ENCODE results near the gene AMPD3. TPM values are rescaled to one million over a fixed set of nuclear protein-coding genes. Genes with fewer than 3 reads are reported as not detected.

The AMPD3 gene
- total RNA-seq, 2 experiments from 2014 or later, result 18.8 to 21.1 TPM

DNA sequence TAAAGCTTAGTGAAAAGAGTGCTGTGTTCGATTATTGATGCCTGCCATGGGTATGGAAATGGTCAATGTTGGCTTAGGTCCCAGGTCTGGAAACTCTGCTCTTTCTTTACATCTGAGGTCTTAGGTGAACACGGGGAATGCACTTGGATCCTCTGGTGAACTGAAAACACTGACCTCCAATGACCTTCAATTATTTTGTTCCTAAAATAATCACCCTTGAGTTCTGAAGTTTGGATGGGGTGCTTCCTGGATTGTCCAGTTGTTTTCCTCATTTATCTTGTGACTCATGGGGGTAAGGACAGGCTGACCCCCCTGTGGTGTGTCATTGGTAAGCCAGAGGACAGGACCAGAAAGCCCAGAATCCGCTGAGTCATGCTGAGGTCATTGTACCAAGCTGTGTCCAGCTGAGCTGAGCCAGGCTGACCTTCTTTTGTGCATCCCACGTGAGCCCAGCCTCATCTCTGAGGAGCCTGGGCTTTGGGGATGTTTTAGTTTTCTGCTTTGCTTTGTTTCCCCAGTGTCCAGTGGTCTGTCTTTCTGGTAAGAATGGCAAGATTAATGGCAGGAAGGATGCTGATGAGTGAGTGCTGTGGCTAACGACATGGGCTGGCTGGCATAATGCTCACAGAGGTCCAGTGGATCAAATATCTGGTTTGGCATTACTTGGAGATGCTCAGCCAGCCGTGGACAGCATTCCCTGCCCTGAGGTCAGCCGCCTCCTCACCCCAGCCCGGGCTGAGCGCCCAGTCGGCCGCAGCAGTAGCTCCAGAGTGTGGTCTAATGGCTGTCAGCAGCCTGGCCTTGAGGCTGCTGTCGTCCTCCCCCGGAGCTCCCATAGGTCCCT, 35.6 kb downstream of the AMPD3 start:
- H3K27ac Mint-ChIP-seq, result no peak overlapping the region

DNA sequence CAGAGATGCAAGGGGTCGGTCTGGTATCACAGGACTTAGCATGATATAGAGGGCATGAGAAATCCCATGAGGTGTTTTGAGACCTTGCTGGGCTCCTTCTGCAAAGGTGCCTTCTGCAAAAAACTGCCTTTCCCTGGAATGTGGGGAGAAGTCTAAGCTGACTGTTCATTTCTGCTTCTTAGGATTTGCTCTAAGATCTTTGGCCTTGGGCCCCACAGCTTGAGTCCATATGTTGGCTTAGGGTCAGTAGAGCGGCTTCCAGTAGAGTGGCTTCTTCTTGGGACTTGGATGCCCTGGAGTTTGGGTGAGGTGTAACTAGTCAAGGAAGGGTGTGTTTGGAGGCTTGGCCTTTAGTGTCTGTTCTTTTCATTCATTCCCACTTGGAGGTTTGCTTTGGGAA, 37.0 kb downstream of the AMPD3 start:
- H3K36me3 Mint-ChIP-seq, result peaks cover 20% of the 10 kb centered on the region
- H3K4me3 Mint-ChIP-seq, result no peak overlapping the region
- H3K27ac Mint-ChIP-seq, result no peak overlapping the region

More for the DNA sequence above, 35.6 kb downstream of the AMPD3 start:
- POLR2A ChIA-PET, result no interaction called here
- DNase-seq (no peak), ATAC-seq (ENCODE audit: low read depth) (no peak)
- peaks cover 9% of the 10 kb centered on the region for H3K4me1 Mint-ChIP-seq
- no peaks in the 10 kb centered on the region for H3K27me3 Mint-ChIP-seq
- H3K4me3 Mint-ChIP-seq, result no peak overlapping the region
- H3K36me3 Mint-ChIP-seq, result peaks cover 20% of the 10 kb centered on the region
- H3K9me3 Mint-ChIP-seq, result no peaks in the 10 kb centered on the region

GRCh38 chr11:10493041-10493663, 38.1 kb downstream of the AMPD3 start:
- H3K9me3 Mint-ChIP-seq, result no peaks in the 10 kb centered on the region
- POLR2A ChIA-PET, result no interaction called here
- no peak overlapping the region for H3K4me3 Mint-ChIP-seq
- peaks cover 17% of the 10 kb centered on the region for H3K36me3 Mint-ChIP-seq
- ATAC-seq (ENCODE audit: low read depth) (no peak), DNase-seq (no peak)
- H3K27ac Mint-ChIP-seq, result no peak overlapping the region
- H3K4me1 Mint-ChIP-seq, result peaks cover 6% of the 10 kb centered on the region
- H3K27me3 Mint-ChIP-seq, result no peaks in the 10 kb centered on the region

More for the DNA sequence above, 37.0 kb downstream of the AMPD3 start:
- no peaks in the 10 kb centered on the region for H3K9me3 Mint-ChIP-seq
- no peak for DNase-seq
- POLR2A ChIA-PET, result no interaction called here
- H3K27me3 Mint-ChIP-seq, result no peaks in the 10 kb centered on the region
- peaks cover 9% of the 10 kb centered on the region for H3K4me1 Mint-ChIP-seq
- ATAC-seq (ENCODE audit: low read depth), result no peak

DNA sequence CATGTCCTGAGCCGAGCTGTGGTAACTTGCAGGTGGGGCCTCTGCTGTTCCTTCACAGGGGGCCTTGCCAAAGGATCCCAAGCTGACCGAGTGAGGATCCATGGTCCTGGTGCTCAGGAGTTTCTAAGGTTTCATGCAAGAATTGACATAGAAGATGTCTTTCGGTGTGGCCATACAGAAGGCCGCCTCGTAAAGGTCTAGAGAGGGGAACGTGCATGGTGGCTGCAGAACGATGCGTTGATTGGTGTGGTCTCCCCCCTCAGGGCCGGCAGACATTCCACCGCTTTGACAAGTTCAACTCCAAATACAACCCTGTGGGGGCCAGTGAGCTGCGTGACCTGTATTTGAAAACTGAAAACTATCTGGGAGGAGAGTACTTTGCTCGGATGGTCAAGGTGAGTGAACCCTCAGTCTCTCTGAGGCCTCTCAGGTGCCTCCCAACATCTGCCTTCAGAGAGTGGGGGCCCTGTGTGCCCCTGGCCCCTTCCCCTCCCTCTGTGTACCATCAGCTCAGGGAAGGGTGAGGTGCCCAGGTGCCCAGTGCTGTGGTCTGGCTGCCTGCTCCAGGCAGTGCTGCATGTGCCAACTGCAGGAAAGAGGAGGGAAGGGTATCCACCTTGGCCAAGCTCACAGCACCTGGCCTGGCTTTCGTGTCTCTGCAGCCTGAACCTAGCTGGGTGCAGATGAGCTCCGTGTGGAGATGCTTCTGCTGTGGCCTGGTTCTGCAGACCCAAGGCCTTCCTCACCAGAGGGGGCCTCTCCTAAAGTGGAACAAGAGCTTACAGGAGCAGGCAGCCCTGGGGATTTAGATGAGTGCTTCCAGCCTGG, 39.8 kb downstream of the AMPD3 start:
- POLR2A ChIA-PET, result no interaction called here
- Mint-ChIP-seq H3K4me1 (no peaks in the 10 kb centered on the region), H3K27me3 (no peaks in the 10 kb centered on the region), H3K9me3 (no peaks in the 10 kb centered on the region), H3K27ac (no peak overlapping the region), H3K4me3 (no peak overlapping the region), H3K36me3 (peaks cover 10% of the 10 kb centered on the region)
- DNase-seq, result no peak
- ATAC-seq (ENCODE audit: low read depth), result no peak

- Mint-ChIP-seq H3K36me3 (peaks cover 8% of the 10 kb centered on the region), H3K4me1 (no peaks in the 10 kb centered on the region), H3K27me3 (no peaks in the 10 kb centered on the region), H3K9me3 (no peaks in the 10 kb centered on the region), H3K4me3 (no peak overlapping the region), H3K27ac (no peak overlapping the region)
- POLR2A ChIA-PET, result no interaction called here
- ATAC-seq (ENCODE audit: low read depth) (no peak), DNase-seq (no peak)
Measured at GRCh38 chr11:10495464-10495786, 40.4 kb downstream of the AMPD3 start.

GRCh38 chr11:10496296-10496936, 41.4 kb downstream of the AMPD3 start:
- POLR2A ChIA-PET, result no interaction called here
- H3K36me3 Mint-ChIP-seq, result peaks cover 6% of the 10 kb centered on the region

DNA sequence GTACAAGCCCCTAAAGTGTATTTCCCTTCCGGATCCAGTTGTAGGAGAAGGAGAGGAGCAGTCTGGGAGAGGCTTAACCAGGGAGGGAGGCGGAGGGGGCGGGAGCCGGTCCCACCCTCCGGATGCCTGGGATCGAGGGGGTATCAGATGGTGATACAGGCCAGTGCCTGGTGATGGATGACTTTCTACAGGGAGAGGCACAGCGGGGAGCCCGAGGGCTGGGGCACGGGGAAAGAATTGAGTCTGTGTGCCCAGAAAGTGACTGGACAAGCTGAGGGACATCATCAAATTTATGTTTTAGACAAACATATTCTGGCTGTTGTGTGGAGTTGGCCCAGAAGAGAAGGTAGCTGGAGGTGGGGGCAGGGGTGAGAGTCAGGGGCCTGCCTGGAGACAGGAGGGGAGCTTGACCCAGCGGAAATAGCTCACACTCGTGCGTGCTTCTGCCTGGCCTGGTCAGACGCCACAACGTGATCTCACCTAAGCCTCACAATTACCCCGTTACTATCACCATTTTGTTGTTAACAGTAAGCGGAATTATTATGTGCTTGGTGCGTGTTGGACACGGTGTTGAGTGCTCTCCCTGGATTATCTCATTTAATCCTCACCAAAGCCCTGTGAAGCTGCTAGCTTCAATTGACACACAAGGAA, 42.4 kb downstream of the AMPD3 start:
- no peak for DNase-seq
- ATAC-seq (ENCODE audit: low read depth), result no peak
- Mint-ChIP-seq H3K36me3 (peaks cover 5% of the 10 kb centered on the region), H3K4me1 (no peaks in the 10 kb centered on the region), H3K27ac (no peak overlapping the region), H3K4me3 (no peak overlapping the region), H3K9me3 (no peaks in the 10 kb centered on the region), H3K27me3 (no peaks in the 10 kb centered on the region)
- POLR2A ChIA-PET, result no interaction called here

More at GRCh38 chr11:10496296-10496936, 41.4 kb downstream of the AMPD3 start:
- Mint-ChIP-seq H3K4me1 (no peaks in the 10 kb centered on the region), H3K9me3 (no peaks in the 10 kb centered on the region), H3K4me3 (no peak overlapping the region), H3K27ac (no peak overlapping the region), H3K27me3 (no peaks in the 10 kb centered on the region)
- DNase-seq (no peak), ATAC-seq (ENCODE audit: low read depth) (no peak)

- Mint-ChIP-seq H3K36me3 (peaks cover 5% of the 10 kb centered on the region), H3K27me3 (no peaks in the 10 kb centered on the region), H3K4me3 (no peak overlapping the region), H3K9me3 (no peaks in the 10 kb centered on the region), H3K4me1 (no peaks in the 10 kb centered on the region), H3K27ac (no peak overlapping the region)
- POLR2A ChIA-PET, result no interaction called here
- ATAC-seq (ENCODE audit: low read depth), result no peak
- DNase-seq, result no peak
Measured at GRCh38 chr11:10498022-10498400, 42.9 kb downstream of the AMPD3 start.

DNA sequence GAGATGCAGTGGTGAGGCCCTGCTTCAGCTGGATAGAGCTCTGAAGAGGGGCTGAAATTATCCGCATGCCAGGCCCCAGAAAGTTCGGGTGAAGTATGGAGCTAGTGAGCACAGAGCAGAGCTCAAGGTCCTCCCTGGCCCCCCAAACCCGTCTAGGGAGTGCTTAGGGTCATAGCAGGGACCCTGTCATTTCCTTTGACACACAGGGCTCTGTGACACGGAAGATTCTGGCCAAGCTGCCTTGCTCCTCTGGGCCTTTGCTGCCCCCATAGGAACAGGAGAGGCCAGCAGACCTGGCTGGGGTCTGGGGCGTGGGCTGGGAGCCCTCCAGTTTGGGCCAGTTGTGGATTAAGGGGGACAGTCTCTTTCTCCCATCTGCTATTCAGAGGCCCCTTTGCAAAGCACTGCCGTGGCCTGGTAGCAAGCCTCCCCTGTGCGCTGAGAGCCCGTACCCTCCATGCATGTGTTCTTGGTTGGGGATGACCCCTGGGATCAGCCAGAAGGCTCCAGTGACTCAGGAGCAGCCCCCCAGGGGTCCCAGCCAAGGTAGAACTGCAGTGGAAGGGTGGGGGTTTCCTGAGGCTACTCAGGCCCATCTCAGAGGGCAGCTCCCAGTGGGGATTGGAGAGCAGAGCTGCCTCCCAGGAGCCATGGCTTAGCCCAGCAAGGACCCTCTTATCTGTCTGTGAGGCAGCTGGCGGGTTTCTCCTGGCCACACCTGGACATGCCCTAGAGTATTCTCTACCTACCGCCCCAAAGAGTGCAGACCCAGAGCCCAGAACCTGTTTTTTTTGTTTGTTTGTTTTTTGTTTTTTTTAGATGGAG, 43.6 kb downstream of the AMPD3 start:
- no peaks in the 10 kb centered on the region for H3K9me3 Mint-ChIP-seq
- no peaks in the 10 kb centered on the region for H3K4me1 Mint-ChIP-seq
- ATAC-seq (ENCODE audit: low read depth) (no peak), DNase-seq (no peak)
- H3K36me3 Mint-ChIP-seq, result peaks cover 5% of the 10 kb centered on the region
- H3K27me3 Mint-ChIP-seq, result no peaks in the 10 kb centered on the region
- H3K27ac Mint-ChIP-seq, result no peak overlapping the region
- POLR2A ChIA-PET, result no interaction called here
- H3K4me3 Mint-ChIP-seq, result no peak overlapping the region

- H3K27ac Mint-ChIP-seq, result no peak overlapping the region
- H3K9me3 Mint-ChIP-seq, result no peaks in the 10 kb centered on the region
- no peaks in the 10 kb centered on the region for H3K27me3 Mint-ChIP-seq
- H3K4me3 Mint-ChIP-seq, result no peak overlapping the region
- POLR2A ChIA-PET, result no interaction called here
- ATAC-seq (ENCODE audit: low read depth) (no peak), DNase-seq (no peak)
- no peaks in the 10 kb centered on the region for H3K4me1 Mint-ChIP-seq
- peaks cover 8% of the 10 kb centered on the region for H3K36me3 Mint-ChIP-seq
Measured at GRCh38 chr11:10499452-10499851, 44.4 kb downstream of the AMPD3 start.

DNA sequence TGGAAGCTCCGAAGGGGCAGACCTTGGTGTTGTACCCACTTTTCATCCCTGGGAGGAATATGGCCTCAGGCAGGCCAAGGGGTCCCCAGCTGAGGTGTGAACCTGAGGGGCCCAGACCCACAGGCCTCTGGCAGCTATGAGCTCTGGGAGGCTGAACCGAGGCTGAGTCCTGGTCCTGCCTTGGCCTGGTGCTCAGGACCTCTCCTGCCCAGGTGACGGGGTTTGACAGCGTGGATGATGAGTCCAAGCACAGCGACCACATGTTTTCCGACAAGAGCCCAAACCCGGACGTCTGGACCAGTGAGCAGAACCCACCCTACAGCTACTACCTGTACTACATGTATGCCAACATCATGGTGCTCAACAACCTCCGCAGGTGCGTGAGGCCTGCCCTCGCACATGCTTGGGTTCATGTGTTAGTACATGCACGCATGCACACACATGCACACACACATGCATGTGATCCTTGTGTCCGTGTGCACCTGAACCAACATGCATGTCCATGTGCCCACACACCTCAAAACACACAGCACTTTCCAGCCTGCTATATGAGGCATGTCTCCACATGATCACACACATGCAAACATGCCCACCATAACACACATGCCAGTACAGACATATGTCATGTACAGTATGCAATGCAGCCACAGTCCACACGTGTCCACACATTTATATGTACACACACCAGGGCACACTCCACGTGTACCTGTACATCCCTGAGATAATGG, 45.0 kb downstream of the AMPD3 start:
- H3K4me1 Mint-ChIP-seq, result no peaks in the 10 kb centered on the region
- POLR2A ChIA-PET, result no interaction called here
- H3K9me3 Mint-ChIP-seq, result no peaks in the 10 kb centered on the region
- no peaks in the 10 kb centered on the region for H3K27me3 Mint-ChIP-seq
- H3K4me3 Mint-ChIP-seq, result no peak overlapping the region
- H3K27ac Mint-ChIP-seq, result no peak overlapping the region
- peaks cover 11% of the 10 kb centered on the region for H3K36me3 Mint-ChIP-seq
- no peak for ATAC-seq (ENCODE audit: low read depth)
- DNase-seq, result no peak

Measured in activated naive CD8-positive, alpha-beta T cell treated with anti-CD3 and anti-CD28 coated beads, Interleukin-2, amount 10 ng/mL, durations not matched to agents 7 days and 5 days (primary cell).